HG03196 (cell line): ENCODE data around the gene SPOCD1.

ENCODE experiments used
- ATAC-seq: cut with Tn5 transposase; IDR thresholded peaks from one replicate; pipeline ENCODE4 v1.9.1; 2021; ENCODE audit not compliant: unreplicated experiment

SPOCD1 gene

GRCh38 chr1:31788138-31788824, 27.5 kb downstream of the SPOCD1 start:
- ATAC-seq, result peak; percentile 48

- ATAC-seq, result no peak
These were observed 28.1 kb downstream of the SPOCD1 start for GRCh38 chr1:31787786-31788137.

- no peak for ATAC-seq
These were observed 28.6 kb downstream of the SPOCD1 start for GRCh38 chr1:31787261-31787660.

- no peak for ATAC-seq
These were observed 29.3 kb downstream of the SPOCD1 start for GRCh38 chr1:31786366-31787060.

GRCh38 chr1:31785947-31786290, 29.9 kb downstream of the SPOCD1 start:
- no peak for ATAC-seq

- ATAC-seq, result no peak
These were observed 30.5 kb downstream of the SPOCD1 start for GRCh38 chr1:31785020-31785946.

- no peak for ATAC-seq
These were observed 31.3 kb downstream of the SPOCD1 start for GRCh38 chr1:31784356-31785019.

GRCh38 chr1:31783846-31784245, 32.0 kb downstream of the SPOCD1 start:
- no peak for ATAC-seq

GRCh38 chr1:31782421-31783410, 33.1 kb downstream of the SPOCD1 start:
- no peak for ATAC-seq

GRCh38 chr1:31781756-31782371, 34.0 kb downstream of the SPOCD1 start:
- ATAC-seq, result no peak

GRCh38 chr1:31781138-31781755, 34.6 kb downstream of the SPOCD1 start:
- no peak for ATAC-seq

- ATAC-seq, result no peak
These were observed 35.2 kb downstream of the SPOCD1 start for GRCh38 chr1:31780632-31781031.

- ATAC-seq, result no peak
These were observed 36.1 kb downstream of the SPOCD1 start for GRCh38 chr1:31779687-31780086.

GRCh38 chr1:31778763-31779488, 36.9 kb downstream of the SPOCD1 start:
- no peak for ATAC-seq

- ATAC-seq, result no peak
These were observed 39.3 kb downstream of the SPOCD1 start for GRCh38 chr1:31776516-31776915.

- no peak for ATAC-seq
These were observed 39.8 kb downstream of the SPOCD1 start for GRCh38 chr1:31776032-31776431.

- ATAC-seq, result no peak
These were observed 40.4 kb downstream of the SPOCD1 start for GRCh38 chr1:31775210-31775999.

- ATAC-seq, result no peak
These were observed 41.3 kb downstream of the SPOCD1 start for GRCh38 chr1:31774495-31774894.
